Neural progenitor cell (in vitro differentiated cells): ENCODE results near the gene SFI1.
"Not testable (repeated sequence)": the region's sequence is repeated elsewhere in the genome, so short reads cannot be mapped to it uniquely, and the experiment has no call there.

Experiments used
- EZH2phosphoT487 ChIP-seq: fragments of 200-600 bp; sonication (generic); IDR thresholded peaks from 2 replicates; pipeline ENCODE4 v1.6.1; 2017; ENCODE audit warnings: antibody characterized with exemption
- TF ChIP-seq, protein P1 (sequence below): fragments of 200-600 bp; sonication (generic); IDR thresholded peaks from 2 replicates; pipeline ENCODE4 v1.5.1; 2017; ENCODE audit warnings: antibody characterized with exemption, mild to moderate bottlenecking

DNA sequence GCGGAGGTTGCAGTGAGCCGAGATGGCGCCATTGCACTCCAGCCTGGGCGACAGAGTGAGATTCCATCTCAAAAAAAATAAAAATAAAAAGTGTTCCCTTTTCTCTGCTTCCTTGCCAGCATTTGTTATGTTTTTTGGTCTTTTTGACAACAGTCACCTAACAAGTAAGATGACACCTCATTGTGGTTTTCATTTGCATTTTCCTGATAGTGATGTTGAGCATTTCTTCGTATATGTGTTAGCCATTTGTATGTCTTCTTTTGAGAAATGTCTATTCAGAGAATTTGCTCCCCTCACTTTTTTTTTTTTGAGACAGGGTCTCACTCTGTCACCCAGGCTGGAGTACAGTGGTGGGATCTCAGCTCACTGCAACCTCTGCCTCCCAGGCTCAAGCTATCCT is 27.8 kb downstream of the SFI1 start:
- TF ChIP-seq, protein P1, sequence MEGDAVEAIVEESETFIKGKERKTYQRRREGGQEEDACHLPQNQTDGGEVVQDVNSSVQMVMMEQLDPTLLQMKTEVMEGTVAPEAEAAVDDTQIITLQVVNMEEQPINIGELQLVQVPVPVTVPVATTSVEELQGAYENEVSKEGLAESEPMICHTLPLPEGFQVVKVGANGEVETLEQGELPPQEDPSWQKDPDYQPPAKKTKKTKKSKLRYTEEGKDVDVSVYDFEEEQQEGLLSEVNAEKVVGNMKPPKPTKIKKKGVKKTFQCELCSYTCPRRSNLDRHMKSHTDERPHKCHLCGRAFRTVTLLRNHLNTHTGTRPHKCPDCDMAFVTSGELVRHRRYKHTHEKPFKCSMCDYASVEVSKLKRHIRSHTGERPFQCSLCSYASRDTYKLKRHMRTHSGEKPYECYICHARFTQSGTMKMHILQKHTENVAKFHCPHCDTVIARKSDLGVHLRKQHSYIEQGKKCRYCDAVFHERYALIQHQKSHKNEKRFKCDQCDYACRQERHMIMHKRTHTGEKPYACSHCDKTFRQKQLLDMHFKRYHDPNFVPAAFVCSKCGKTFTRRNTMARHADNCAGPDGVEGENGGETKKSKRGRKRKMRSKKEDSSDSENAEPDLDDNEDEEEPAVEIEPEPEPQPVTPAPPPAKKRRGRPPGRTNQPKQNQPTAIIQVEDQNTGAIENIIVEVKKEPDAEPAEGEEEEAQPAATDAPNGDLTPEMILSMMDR, result not testable (repeated sequence)
- not testable (repeated sequence) for TF ChIP-seq EZH2phosphoT487
